MCF 10A (cell line): Measurements from ENCODE around the gene CASR. TPM values are rescaled to one million over a fixed set of nuclear protein-coding genes. Genes with fewer than 3 reads are reported as not detected.

Source experiments
- BruUV-seq: library from RNA; stranded (reverse); fragments of 400-500 nt; replicated peaks from 2 replicates; lab custom pipeline; 2021; lab: Mats Ljungman, UMichigan
- CTCF ChIA-PET: fragments of 300-600 bp; sonication (Branson Sonifier 250); formaldehyde crosslinking; extraction: SDS; loops from one replicate; lab custom pipeline; 2021; ENCODE audit warnings: antibody characterized with exemption, inconsistent platforms; lab: Yijun Ruan, JAX
- POLR2A ChIA-PET: fragments of 300-600, 350-650 bp; sonication (Branson Sonifier 250); formaldehyde crosslinking; extraction: SDS; loops from one replicate; lab custom pipeline; 2020; ENCODE audit warnings: antibody characterized with exemption, inconsistent platforms; lab: Yijun Ruan, JAX
- DNase-seq: peaks from one replicate; pipeline ENCODE4 v3.0.0-alpha.2; 2018; ENCODE audit not compliant: unreplicated experiment
- H3K27ac Mint-ChIP-seq: one replicate; pipeline ENCODE4 v1.8.0; 2022; ENCODE audit warnings: mild to moderate bottlenecking, low read depth, mixed read lengths; ENCODE audit not compliant: unreplicated experiment
- H3K27me3 Mint-ChIP-seq: one replicate; pipeline ENCODE4 v1.8.0; 2022; ENCODE audit warnings: mixed read lengths; ENCODE audit not compliant: insufficient read depth, unreplicated experiment
- H3K36me3 Mint-ChIP-seq: one replicate; pipeline ENCODE4 v1.8.0; 2022; ENCODE audit warnings: mild to moderate bottlenecking, moderate library complexity, mixed read lengths; ENCODE audit not compliant: insufficient read depth, unreplicated experiment
- H3K4me1 Mint-ChIP-seq: one replicate; pipeline ENCODE4 v1.8.0; 2022; ENCODE audit warnings: mixed read lengths; ENCODE audit not compliant: insufficient read depth, unreplicated experiment
- H3K4me3 Mint-ChIP-seq: one replicate; pipeline ENCODE4 v1.8.0; 2022; ENCODE audit warnings: mild to moderate bottlenecking, moderate library complexity, mixed read lengths; ENCODE audit not compliant: unreplicated experiment
- H3K9me3 Mint-ChIP-seq: one replicate; pipeline ENCODE4 v1.8.0; 2022; ENCODE audit warnings: mixed read lengths; ENCODE audit not compliant: unreplicated experiment
- intact Hi-C: fragments of 100-400 bp; cut with micrococcal nuclease; formaldehyde crosslinking; loops from 2 replicates; pipeline ENCODE4 v1.14.1; 2022
- total RNA-seq: library from RNA; stranded (reverse); gene quantifications from 2 replicates; pipeline ENCODE4 v1.2.3, GENCODE V29; 2022
- TF ChIP-seq, protein P1 (sequence below): fragments of 200-600 bp; IDR thresholded peaks from one replicate; pipeline ENCODE4 v1.8.0; 2022; ENCODE audit warnings: antibody characterized with exemption, mild to moderate bottlenecking; ENCODE audit not compliant: unreplicated experiment

Gene CASR
- total RNA-seq, 1 experiment from 2014 or later: not detected

DNA sequence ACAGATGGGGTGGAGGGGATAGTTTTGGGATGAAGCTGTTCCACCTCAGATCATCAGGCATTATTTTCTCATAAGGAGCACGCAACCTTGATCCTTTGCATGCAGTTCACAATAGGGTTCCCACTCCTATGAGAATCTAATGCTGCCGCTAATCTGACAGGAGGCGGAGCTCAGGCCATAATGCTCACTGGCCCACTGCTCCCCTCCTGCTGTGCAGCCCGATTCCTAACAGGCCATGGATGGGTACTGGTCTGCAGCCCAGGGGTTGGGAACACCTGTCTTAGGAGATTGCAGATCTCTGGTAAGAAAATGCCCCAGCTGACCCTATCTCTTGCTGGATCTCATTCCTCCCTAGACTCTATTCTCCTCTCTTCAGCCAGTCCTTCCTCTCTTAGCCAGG is 148.4 kb downstream of the CASR start:
- TF ChIP-seq, protein P1, sequence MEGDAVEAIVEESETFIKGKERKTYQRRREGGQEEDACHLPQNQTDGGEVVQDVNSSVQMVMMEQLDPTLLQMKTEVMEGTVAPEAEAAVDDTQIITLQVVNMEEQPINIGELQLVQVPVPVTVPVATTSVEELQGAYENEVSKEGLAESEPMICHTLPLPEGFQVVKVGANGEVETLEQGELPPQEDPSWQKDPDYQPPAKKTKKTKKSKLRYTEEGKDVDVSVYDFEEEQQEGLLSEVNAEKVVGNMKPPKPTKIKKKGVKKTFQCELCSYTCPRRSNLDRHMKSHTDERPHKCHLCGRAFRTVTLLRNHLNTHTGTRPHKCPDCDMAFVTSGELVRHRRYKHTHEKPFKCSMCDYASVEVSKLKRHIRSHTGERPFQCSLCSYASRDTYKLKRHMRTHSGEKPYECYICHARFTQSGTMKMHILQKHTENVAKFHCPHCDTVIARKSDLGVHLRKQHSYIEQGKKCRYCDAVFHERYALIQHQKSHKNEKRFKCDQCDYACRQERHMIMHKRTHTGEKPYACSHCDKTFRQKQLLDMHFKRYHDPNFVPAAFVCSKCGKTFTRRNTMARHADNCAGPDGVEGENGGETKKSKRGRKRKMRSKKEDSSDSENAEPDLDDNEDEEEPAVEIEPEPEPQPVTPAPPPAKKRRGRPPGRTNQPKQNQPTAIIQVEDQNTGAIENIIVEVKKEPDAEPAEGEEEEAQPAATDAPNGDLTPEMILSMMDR: no peak
- no peak overlapping the region for H3K4me3 Mint-ChIP-seq
- no peaks in the 10 kb centered on the region for H3K9me3 Mint-ChIP-seq
- peaks cover 29% of the 10 kb centered on the region for H3K4me1 Mint-ChIP-seq
- no TSS peak for BruUV-seq
- no peak overlapping the region for H3K27ac Mint-ChIP-seq
- intact Hi-C loops: no loop called here
- CTCF ChIA-PET: interaction anchor here (0.7 to 1.5 kb wide), 5 partner anchors 24 to 52 kb away, joined by 3 to 5 read pairs (median 4); partner anchors contain the start of gene FAM162A
- DNase-seq: no peak
- no peaks in the 10 kb centered on the region for H3K27me3 Mint-ChIP-seq
- peaks cover 75% of the 10 kb centered on the region for H3K36me3 Mint-ChIP-seq
- POLR2A ChIA-PET: interaction anchor here (0.6 to 1.1 kb wide), 3 partner anchors 8 to 84 kb away, joined by 3 to 4 read pairs (median 4); partner anchors contain the start of gene WDR5B

DNA sequence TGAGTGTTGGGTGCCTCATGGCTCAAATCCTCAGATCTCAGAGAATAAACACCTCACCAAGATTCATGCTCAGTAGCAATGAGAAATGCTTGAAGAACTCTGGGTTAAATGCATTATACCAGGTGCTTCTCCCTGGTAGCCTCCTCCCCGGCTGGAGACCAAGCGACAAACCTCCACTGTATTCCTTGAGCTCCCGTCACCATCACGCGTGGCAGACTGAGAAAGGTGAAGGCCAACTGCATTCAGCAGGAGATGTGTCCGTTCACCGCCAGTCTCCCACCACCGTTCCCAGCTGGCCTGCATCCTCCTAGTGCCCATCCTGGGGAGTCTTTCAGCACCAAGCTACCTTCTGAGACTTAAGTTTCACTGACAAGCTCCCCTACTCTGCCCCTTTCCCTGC is 149.1 kb downstream of the CASR start:
- ChIA-PET CTCF (interaction anchor here (1.2 to 1.5 kb wide), 2 partner anchors 27 to 52 kb away, joined by 5 read pairs; partner anchors contain the start of gene FAM162A), POLR2A (interaction anchor here (0.6 to 1.3 kb wide), 3 partner anchors 25 to 84 kb away, joined by 3 to 4 read pairs (median 3); partner anchors contain the start of gene WDR5B)
- BruUV-seq: no TSS peak
- H3K4me3 Mint-ChIP-seq: no peak overlapping the region
- TF ChIP-seq, protein P1: no peak
- H3K27me3 Mint-ChIP-seq: no peaks in the 10 kb centered on the region
- intact Hi-C loops: no loop called here
- no peak for DNase-seq
- no peaks in the 10 kb centered on the region for H3K9me3 Mint-ChIP-seq
- peaks cover 72% of the 10 kb centered on the region for H3K36me3 Mint-ChIP-seq
- H3K4me1 Mint-ChIP-seq: peaks cover 29% of the 10 kb centered on the region
- H3K27ac Mint-ChIP-seq: no peak overlapping the region

Other genes starting within 250 kb of the CASR start
- 0.23 TPM in 1 of 2 replicates, not detected in the other for gene ILDR1, start 161.4 kb upstream of the CASR start, total RNA-seq
- not detected in 2 replicates for gene CD86, start 128.3 kb upstream of the CASR start, total RNA-seq
- 133 and 145 TPM in 2 replicates for gene CSTA, start 141.6 kb downstream of the CASR start, total RNA-seq
- 78.2 and 94.4 TPM in 2 replicates for gene MIX23, start 199.6 kb downstream of the CASR start, total RNA-seq
- gene FAM162A, start 200.5 kb downstream of the CASR start, total RNA-seq: 50.6 and 59.1 TPM in 2 replicates
- gene WDR5B, start 232.4 kb downstream of the CASR start, total RNA-seq: 10.0 and 11.0 TPM in 2 replicates